Activated naive CD8-positive, alpha-beta T cell treated with anti-CD3 and anti-CD28 coated beads, Interleukin-2, amount 10 ng/mL, durations not matched to agents 7 days and 5 days (primary cell): ENCODE measurements around the gene BCL11B. TPM values are rescaled to one million over a fixed set of nuclear protein-coding genes. Genes with fewer than 3 reads are reported as not detected.

Experiments used
- ATAC-seq: fragments of 150-1000 bp; cut with Tn5 transposase; one replicate; pipeline ENCODE4 v1.10.0; 2021; ENCODE audit warnings: low read depth, moderate library complexity
- POLR2A ChIA-PET: fragments of 350-600 bp; sonication (Branson Sonifier 250); formaldehyde crosslinking; loops from one replicate; lab custom pipeline; 2021; ENCODE audit warnings: antibody characterized with exemption; lab: Charles Lee
- DNase-seq: peaks from one replicate; pipeline ENCODE4 v3.0.0; 2021
- H3K27ac Mint-ChIP-seq: one replicate; pipeline ENCODE4 v1.8.0; 2022; ENCODE audit warnings: mild to moderate bottlenecking, mixed read lengths
- H3K27me3 Mint-ChIP-seq: one replicate; pipeline ENCODE4 v1.8.0; 2022; ENCODE audit warnings: mild to moderate bottlenecking, moderate library complexity, mixed read lengths
- H3K36me3 Mint-ChIP-seq: one replicate; pipeline ENCODE4 v1.8.0; 2021; ENCODE audit warnings: mild to moderate bottlenecking, mixed read lengths
- H3K4me1 Mint-ChIP-seq: one replicate; pipeline ENCODE4 v1.8.0; 2021; ENCODE audit warnings: mixed read lengths
- H3K4me3 Mint-ChIP-seq: one replicate; pipeline ENCODE4 v1.8.0; 2022; ENCODE audit warnings: mild to moderate bottlenecking, moderate library complexity, mixed read lengths
- H3K9me3 Mint-ChIP-seq: one replicate; pipeline ENCODE4 v1.8.0; 2021; ENCODE audit warnings: mixed read lengths
- total RNA-seq, 2 experiments: library from RNA; stranded (reverse); gene quantifications; one replicate each; pipeline ENCODE4 v1.2.3, GENCODE V29; 2021

The BCL11B gene
- total RNA-seq, 2 experiments from 2014 or later, result 99.5 to 104 TPM

DNA sequence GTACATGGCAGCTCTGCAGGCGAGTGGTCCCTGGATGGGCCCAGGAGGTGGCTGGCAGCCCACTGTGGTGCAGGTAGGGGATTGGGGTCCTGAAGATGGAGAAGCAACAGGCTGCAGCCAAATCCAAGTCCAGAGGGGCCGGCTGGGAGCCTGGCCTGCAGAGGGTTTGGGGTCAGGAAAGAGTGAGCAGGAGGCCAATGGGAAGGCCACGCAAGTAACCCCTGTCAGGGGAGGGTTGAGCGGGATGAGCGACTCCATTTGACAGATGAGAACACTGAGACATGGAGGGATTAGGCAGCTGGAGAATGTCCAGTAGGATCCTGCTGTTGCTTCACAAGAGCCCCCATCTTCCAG, 136.0 kb downstream of the BCL11B start:
- Mint-ChIP-seq H3K9me3 (no peaks in the 10 kb centered on the region), H3K36me3 (no peaks in the 10 kb centered on the region), H3K27me3 (no peaks in the 10 kb centered on the region), H3K27ac (no peak overlapping the region), H3K4me1 (peaks cover 8% of the 10 kb centered on the region), H3K4me3 (no peak overlapping the region)
- no peak for DNase-seq
- no peak for ATAC-seq
- POLR2A ChIA-PET, result no interaction called here

- Mint-ChIP-seq H3K4me1 (peaks cover 9% of the 10 kb centered on the region), H3K36me3 (no peaks in the 10 kb centered on the region), H3K27me3 (no peaks in the 10 kb centered on the region), H3K4me3 (no peak overlapping the region), H3K9me3 (no peaks in the 10 kb centered on the region), H3K27ac (no peak overlapping the region)
- ATAC-seq (no peak), DNase-seq (no peak)
- POLR2A ChIA-PET, result no interaction called here
These were observed 137.4 kb downstream of the BCL11B start for GRCh38 chr14:99134516-99135046.

DNA sequence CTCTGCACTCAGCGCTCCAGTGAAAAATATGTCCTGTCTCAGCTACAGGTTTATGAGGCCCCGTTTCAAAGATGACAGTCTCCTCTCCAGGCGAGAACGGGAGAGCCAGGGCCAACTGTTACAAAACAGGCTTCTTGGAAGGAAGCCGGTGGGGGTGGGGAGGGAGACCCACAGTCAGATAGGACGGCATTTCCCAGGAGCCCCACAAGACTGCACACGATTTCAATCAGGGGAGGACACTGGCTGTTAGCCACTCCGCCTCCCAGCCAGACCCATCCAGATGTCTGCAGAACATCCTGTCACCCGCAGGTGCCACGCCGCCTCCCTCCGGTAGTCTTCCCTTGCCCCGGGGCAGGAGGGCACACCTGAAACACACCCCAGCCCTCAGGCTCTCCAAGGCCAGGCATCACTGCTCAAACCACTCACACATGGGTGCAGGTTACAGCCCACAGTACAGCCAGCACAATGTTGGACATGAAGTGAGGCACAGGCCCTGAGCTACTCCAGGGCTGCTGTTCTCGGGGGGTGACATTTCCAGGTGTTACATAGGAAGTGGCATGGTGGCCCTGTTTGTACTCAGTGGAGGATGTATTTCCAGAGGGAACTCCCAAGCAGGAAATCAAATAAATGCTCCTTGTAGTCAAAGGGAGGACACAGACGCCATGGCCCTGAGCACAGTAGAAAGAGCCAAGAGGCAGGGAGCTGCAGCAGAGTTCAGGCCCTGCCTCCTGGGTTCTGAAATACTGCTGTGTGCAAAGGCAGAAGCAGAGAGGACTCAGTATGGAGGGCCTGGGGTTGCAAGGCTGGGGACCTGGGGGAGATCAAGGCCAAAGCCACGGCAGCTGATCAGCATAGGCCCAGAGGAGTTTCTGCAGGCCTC, 138.1 kb downstream of the BCL11B start:
- H3K27me3 Mint-ChIP-seq, result no peaks in the 10 kb centered on the region
- H3K4me3 Mint-ChIP-seq, result no peak overlapping the region
- H3K9me3 Mint-ChIP-seq, result no peaks in the 10 kb centered on the region
- DNase-seq (no peak), ATAC-seq (peak; percentile 3)
- H3K36me3 Mint-ChIP-seq, result no peaks in the 10 kb centered on the region
- POLR2A ChIA-PET, result no interaction called here
- peaks cover 15% of the 10 kb centered on the region for H3K4me1 Mint-ChIP-seq
- H3K27ac Mint-ChIP-seq, result no peak overlapping the region

- ATAC-seq, result no peak
- POLR2A ChIA-PET, result no interaction called here
- Mint-ChIP-seq H3K36me3 (no peaks in the 10 kb centered on the region), H3K4me1 (peaks cover 15% of the 10 kb centered on the region), H3K27ac (no peak overlapping the region), H3K4me3 (no peak overlapping the region), H3K27me3 (no peaks in the 10 kb centered on the region), H3K9me3 (no peaks in the 10 kb centered on the region)
- DNase-seq, result no peak
These were observed 139.0 kb downstream of the BCL11B start for GRCh38 chr14:99132821-99133635.

DNA sequence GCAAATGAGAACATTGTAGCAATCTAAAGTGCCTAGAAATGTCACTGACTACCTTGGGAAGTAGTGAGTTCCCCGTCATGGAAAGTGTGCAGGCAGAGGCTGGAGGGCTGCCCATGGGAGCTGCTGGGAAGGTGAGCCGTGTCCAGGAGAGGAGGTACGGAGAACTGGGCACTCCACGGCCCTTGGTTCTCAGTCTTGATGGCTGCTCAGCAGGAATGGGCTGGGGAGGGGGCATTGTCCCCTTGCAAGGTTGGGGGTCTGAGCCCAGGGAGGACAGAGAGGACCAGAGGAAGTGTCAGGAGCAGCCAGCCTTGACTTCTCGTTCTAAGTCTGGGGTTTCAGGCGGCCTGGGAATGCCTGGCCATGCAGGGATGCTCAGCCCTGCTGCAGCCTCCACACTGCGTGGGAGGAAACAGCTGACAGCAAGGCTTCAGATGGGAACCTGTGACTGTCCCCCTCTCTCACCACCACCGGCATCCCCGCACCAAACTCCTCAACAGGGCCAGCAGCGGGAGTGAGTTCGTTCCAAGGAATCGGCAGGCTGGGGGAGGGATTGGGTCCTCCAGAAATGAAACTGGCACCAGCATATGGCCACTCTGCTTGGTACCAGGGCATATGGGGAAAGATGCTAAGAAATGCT, 140.2 kb downstream of the BCL11B start:
- Mint-ChIP-seq H3K27me3 (no peaks in the 10 kb centered on the region), H3K9me3 (no peaks in the 10 kb centered on the region), H3K27ac (no peak overlapping the region), H3K4me1 (peaks cover 9% of the 10 kb centered on the region), H3K36me3 (no peaks in the 10 kb centered on the region), H3K4me3 (no peak overlapping the region)
- DNase-seq (no peak), ATAC-seq (no peak)
- POLR2A ChIA-PET, result no interaction called here

DNA sequence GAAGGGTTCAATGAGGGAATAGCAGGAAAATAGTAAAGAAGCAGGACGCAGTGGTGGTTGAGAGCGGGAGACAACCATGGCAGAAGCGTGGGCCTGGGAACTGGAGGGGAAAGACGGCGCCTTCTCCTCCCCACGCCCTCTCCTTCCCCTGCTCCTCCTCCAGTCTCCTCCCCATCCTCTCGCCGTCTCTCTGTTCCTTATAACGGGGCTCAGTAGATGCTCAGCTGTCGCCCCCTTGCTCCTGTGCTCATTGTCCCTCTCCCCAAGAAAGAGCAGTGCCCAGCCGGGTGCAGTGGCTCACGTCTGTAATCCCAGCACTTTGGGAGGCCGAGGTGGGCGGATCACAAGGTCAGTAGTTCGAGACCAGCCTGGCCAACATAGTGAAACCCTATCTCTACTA, 142.0 kb downstream of the BCL11B start:
- Mint-ChIP-seq H3K36me3 (no peaks in the 10 kb centered on the region), H3K4me1 (peaks cover 11% of the 10 kb centered on the region), H3K9me3 (peaks cover 1% of the 10 kb centered on the region), H3K27ac (no peak overlapping the region), H3K4me3 (no peak overlapping the region), H3K27me3 (no peaks in the 10 kb centered on the region)
- no peak for ATAC-seq
- DNase-seq, result no peak
- POLR2A ChIA-PET, result no interaction called here

- Mint-ChIP-seq H3K36me3 (no peaks in the 10 kb centered on the region), H3K9me3 (peaks cover 1% of the 10 kb centered on the region), H3K27me3 (no peaks in the 10 kb centered on the region), H3K27ac (no peak overlapping the region), H3K4me3 (no peak overlapping the region), H3K4me1 (peaks cover 11% of the 10 kb centered on the region)
- ATAC-seq (no peak), DNase-seq (no peak)
- POLR2A ChIA-PET, result no interaction called here
These were observed 142.7 kb downstream of the BCL11B start for GRCh38 chr14:99129211-99129696.

DNA sequence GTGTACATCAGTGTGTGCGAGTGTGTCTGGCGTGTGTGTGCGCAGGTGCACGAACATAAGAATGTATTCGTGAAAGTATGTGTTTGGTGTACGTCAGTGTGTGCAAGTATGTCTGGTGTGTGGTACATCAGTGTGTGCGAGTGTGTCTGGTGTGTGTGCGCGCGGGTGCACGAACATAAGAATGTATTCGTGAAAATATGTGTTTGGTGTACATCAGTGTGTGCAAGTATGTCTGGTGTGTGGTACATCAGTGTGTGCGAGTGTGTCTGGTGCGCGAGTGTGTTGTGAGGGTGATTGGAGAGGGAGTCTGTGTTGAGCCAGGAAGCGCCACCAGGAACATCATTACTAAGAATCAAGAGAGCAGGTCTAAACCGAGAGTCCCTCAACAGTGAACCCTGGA, 143.8 kb downstream of the BCL11B start:
- Mint-ChIP-seq H3K36me3 (no peaks in the 10 kb centered on the region), H3K4me1 (peaks cover 9% of the 10 kb centered on the region), H3K9me3 (peaks cover 1% of the 10 kb centered on the region), H3K27me3 (no peaks in the 10 kb centered on the region), H3K4me3 (no peak overlapping the region), H3K27ac (no peak overlapping the region)
- POLR2A ChIA-PET, result no interaction called here
- DNase-seq (no peak), ATAC-seq (no peak)

DNA sequence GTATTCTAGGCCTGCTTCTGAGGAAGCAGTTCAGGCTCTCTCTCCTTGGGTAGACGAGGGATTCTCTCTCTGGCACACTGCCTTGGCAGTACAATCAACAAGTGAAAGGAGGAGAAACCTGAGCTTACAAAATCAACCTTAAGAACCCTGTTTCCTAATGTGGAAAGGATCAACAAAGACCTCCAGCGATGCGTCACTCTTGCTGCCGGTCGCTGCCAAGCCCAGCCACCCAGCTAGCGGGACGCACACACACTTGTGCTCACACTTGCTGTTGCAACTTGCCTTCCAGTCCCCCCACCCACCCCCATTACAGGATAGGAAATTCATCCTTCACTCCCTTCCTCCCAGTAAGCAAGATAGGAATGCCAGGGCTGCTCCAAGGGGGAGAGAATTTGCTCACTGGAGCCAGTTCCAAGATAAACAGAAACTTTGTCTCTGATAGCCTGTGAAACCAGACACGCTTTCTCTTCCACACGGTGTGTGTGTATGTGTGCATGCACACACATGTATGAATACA, 144.3 kb downstream of the BCL11B start:
- no peak overlapping the region for H3K4me3 Mint-ChIP-seq
- no peak overlapping the region for H3K27ac Mint-ChIP-seq
- H3K36me3 Mint-ChIP-seq, result no peaks in the 10 kb centered on the region
- POLR2A ChIA-PET, result no interaction called here
- H3K27me3 Mint-ChIP-seq, result no peaks in the 10 kb centered on the region
- H3K9me3 Mint-ChIP-seq, result peaks cover 1% of the 10 kb centered on the region
- no peak for ATAC-seq
- H3K4me1 Mint-ChIP-seq, result peaks cover 9% of the 10 kb centered on the region
- no peak for DNase-seq

- Mint-ChIP-seq H3K27me3 (no peaks in the 10 kb centered on the region), H3K4me3 (no peak overlapping the region), H3K36me3 (no peaks in the 10 kb centered on the region), H3K27ac (no peak overlapping the region), H3K4me1 (peaks cover 9% of the 10 kb centered on the region), H3K9me3 (peaks cover 1% of the 10 kb centered on the region)
- DNase-seq (no peak), ATAC-seq (no peak)
- POLR2A ChIA-PET, result no interaction called here
These were observed 146.2 kb downstream of the BCL11B start for GRCh38 chr14:99125616-99126431.

DNA sequence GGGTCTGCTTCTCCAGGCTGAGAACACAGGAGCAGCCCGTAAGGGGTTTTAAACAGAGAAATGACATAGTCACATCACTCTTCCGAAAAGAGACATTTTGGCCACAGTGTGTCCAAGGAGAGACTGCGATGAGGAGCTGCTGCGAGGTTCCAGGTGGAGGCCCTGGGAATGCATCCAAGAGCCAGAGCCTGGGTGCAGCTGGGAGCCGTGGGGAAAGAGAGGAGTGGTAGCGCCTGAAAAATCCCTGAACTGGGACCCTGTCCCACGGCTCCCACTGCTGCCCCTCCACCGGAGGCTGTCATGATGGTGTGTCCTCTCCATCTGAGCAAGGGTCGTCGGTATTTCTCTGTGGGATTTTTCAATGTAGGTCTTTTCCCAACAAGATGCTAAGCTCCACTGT, 146.9 kb downstream of the BCL11B start:
- no peak for DNase-seq
- Mint-ChIP-seq H3K27me3 (no peaks in the 10 kb centered on the region), H3K4me1 (peaks cover 9% of the 10 kb centered on the region), H3K9me3 (peaks cover 1% of the 10 kb centered on the region), H3K4me3 (no peak overlapping the region), H3K27ac (no peak overlapping the region), H3K36me3 (no peaks in the 10 kb centered on the region)
- POLR2A ChIA-PET, result no interaction called here
- ATAC-seq, result no peak

DNA sequence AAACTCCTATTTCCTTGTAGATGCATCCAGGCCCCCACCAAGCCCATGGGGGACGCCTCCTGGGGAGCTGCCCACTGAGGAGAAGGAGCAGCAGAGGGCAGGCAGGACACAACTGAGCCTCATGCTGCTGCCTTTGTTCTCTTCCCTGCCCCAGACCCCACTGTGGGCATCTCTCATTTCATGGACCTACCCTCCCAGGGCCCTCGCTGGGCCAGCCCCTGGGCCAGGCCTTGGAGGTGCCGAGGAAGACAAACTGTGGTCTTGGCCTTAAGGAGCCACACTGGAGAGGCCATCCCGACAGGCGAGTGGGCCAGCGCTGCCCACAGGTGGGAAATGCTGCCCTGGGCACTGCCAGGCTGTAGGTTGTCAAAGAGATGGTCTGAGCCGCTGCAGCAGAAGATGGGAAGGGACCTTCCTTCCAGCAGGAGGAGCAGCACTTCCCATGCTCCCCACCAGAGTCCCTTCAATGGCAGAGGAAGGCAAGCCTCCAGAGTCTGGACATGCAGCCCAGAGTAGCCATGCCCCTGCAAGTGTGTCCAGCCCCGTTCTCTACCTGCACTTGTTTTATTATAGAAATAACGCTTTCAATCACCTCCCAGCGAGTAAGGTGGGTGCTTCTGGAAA, 147.4 kb downstream of the BCL11B start:
- H3K36me3 Mint-ChIP-seq, result no peaks in the 10 kb centered on the region
- POLR2A ChIA-PET, result no interaction called here
- no peak overlapping the region for H3K4me3 Mint-ChIP-seq
- H3K27me3 Mint-ChIP-seq, result no peaks in the 10 kb centered on the region
- peaks cover 1% of the 10 kb centered on the region for H3K9me3 Mint-ChIP-seq
- H3K27ac Mint-ChIP-seq, result no peak overlapping the region
- DNase-seq (no peak), ATAC-seq (no peak)
- peaks cover 8% of the 10 kb centered on the region for H3K4me1 Mint-ChIP-seq
